KBM-7 (cell line): ENCODE data around the gene SGO2.
"Not testable (repeated sequence)": the region's sequence is repeated elsewhere in the genome, so short reads cannot be mapped to it uniquely, and the experiment has no call there.

Source experiments
- DNase-seq: peaks from one replicate; pipeline ENCODE4 v3.0.0-alpha.2; 2015
- in situ Hi-C: fragments of 300-500 bp; cut with MboI; formaldehyde crosslinking; loops from 2 replicates; pipeline ENCODE4 v1.14.3; 2020; ENCODE audit warnings: low sequenced_read_pairs, low pct_unique_long_range_greater_than_20kb, mixed read lengths

SGO2 gene

GRCh38 chr2:200587007-200587616 is 61.1 kb downstream of the SGO2 start:
- DNase-seq: no peak
- in situ Hi-C loops: no loop called here

DNA sequence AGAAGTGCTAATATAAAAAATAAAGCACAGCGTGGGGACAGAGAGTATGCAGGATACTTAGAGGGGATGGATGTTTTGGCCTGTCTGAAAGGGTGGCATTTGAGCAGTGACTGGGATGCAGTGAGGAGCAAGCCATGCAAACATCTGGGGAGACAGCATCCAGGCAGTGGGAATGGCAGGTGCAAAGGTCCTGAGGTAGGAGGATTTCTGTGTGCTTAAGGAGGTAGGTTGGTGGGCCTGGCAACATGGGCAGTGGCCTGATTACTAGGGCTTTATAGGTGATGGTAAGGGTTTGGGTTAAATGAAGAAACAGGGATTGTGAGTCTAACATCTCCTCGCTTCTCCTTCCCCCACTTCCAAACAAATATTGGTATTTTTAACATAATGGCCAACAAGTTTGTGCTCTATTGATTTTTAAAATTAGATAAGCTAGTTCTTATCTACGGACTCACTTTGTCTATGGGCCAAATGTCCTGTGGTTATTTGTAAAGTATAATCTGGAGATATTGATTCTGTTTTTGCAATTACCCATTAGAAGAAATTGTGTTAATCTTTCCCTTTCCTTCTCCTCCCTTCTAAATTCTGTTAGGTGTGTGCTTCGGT is 62.2 kb downstream of the SGO2 start:
- in situ Hi-C loops: no loop called here
- DNase-seq: no peak

DNA sequence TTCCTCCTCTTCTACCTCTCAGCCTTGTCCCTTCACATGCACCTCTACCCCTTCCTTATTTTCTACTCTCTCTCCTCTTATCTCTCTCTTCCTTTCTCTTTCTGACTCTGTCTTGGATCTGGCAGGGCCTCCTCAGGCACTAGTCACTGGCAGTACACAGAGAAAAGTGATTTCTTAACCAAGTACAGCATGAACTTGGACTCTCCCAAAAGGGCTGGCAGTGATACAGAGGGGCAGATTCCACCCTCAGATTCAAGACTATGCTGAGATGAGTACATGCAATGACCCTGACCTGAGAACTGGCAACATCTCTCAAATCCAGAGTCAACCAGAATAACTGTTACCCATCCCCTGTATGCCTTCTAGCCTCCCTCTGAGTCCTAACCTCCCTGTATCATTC is 64.1 kb downstream of the SGO2 start:
- in situ Hi-C loops: no loop called here
- no peak for DNase-seq

DNA sequence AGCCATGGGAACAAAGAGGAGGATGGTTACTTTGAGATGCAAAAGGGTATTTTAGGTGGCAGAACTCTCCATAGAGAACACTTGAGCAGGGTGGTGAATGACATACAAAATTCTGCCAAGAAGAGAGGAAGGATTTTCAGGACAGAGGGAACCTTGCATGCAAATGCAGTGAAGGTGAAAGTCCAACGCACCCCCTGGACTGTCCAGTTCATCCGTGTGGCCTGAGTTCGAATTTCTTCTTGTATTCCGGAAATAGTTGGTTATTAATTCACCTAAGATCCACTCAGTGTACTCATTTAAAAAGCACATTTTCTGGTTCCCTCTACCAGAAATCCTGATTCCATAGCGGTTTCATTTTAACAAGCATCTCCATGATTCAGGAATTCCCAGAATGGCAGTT is 65.3 kb downstream of the SGO2 start:
- no peak for DNase-seq
- in situ Hi-C loops: no loop called here

DNA sequence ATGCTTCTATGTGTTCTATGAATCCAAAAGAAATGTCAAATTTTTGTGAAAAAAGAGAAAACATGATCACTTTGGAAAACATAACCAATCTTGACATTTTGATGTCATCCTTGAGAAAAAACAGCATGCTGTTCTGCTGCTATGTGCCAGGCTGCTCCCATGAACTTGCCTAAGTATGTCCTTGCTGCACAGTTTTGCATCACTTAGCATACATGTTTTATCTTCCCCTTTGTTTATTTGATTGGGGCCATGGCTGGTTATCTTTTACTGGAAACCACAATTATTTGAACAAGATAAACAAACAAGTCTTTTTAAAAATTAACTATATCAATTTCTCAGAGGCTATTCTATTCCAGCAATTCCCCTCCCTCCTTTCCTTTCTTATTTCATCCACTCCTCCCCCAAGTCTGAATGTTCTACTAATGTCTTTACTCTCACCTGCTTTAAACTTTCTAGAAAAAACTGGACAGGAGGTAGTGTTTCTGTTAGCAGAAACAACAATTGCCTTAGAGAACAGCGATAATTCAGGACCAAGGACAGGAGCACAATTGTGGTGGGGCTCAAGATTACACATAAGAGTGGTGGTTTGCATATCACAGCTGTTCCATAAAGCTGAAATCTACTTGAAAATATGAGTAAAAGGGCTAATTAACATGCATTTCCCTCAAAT is 66.5 kb downstream of the SGO2 start:
- in situ Hi-C loops: no loop called here
- peak; percentile 28 for DNase-seq

GRCh38 chr2:200593905-200594304 is 67.9 kb downstream of the SGO2 start:
- in situ Hi-C loops: no loop called here
- no peak for DNase-seq

DNA sequence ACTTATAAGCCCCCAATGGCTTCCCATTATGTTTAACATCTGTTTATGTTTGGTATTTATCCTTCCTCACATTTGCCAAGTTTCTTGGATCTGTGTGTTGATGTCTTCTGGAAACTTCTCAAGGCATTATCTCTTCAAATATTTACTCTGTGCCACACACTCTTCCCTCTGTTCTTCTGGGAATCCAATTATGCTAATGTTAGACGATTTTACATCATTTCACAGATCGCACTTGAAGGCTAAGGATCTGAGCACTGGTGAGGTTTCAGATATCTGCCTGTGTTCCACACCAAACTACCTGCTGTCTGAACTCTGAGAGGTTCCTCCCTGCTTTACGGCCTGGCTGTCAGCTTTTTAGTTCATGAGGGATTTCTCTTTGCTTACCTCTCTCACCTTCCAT is 69.9 kb downstream of the SGO2 start:
- DNase-seq: no peak
- in situ Hi-C loops: no loop called here

DNA sequence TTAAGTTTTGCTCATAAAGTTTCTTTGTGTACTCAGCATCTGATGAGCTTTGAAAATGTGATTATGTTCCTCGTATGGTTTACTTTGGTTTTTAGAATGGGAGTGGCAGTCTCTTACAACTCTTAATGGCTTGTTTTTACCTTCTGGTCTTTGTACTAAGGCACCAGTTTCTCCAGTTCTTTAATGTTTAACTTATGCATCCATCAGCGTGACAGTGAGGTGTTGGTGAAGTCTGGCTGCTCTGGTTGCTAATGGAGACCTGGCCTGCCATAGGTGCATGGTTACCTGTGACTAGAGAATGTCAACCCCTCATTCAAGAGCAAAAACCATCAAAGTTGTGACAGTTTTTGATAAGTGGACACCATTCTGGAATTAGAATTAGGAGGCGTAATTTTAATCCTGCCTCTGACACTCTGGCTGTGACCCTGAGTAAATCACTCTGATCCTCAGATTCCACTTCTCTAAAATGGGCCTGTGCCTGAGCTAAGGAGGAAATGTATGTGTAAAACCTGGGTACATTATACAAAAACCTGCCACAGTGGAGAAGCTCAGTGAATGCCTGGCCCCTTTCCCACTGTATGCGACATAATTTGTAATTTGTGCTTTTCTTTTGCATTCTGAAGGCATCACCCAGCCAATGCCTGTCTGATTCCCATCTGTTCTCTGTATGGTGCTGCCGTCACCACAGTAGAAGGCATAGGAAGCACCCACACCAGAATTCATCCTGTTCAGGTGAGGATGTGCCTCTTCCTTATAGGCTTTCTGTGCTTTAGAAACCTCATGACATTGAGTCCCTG is 71.0 kb downstream of the SGO2 start:
- no peak for DNase-seq
- in situ Hi-C loops: no loop called here

- DNase-seq: no peak
- in situ Hi-C loops: no loop called here
Measured at GRCh38 chr2:200599206-200599605, 73.2 kb downstream of the SGO2 start.

GRCh38 chr2:200600549-200601225 is 74.7 kb downstream of the SGO2 start:
- DNase-seq: no peak
- in situ Hi-C loops: no loop called here

DNA sequence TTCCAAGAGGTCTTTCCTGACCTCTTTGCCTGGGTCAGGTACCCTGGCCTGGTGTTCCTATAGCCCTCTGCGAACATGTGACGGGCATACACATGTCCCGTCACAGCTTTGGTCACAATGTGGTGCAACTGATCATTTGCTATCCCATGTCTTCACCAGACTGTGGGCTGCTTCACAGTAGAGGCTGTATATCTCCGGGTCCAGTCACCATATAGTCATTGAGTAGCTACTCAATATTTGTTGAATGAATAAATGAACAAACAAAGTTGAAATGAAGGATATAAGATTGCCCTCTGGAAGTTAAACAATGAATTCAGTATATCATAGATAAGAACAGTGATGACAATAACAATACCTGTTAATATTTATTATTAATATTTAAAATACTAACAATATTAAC is 76.6 kb downstream of the SGO2 start:
- DNase-seq: no peak
- in situ Hi-C loops: no loop called here

GRCh38 chr2:200603972-200604371 is 78.0 kb downstream of the SGO2 start:
- in situ Hi-C loops: no loop called here
- no peak for DNase-seq

GRCh38 chr2:200604571-200605255 is 78.7 kb downstream of the SGO2 start:
- no peak for DNase-seq
- in situ Hi-C loops: no loop called here

GRCh38 chr2:200608341-200609027 is 82.5 kb downstream of the SGO2 start:
- DNase-seq: no peak
- in situ Hi-C loops: no loop called here

DNA sequence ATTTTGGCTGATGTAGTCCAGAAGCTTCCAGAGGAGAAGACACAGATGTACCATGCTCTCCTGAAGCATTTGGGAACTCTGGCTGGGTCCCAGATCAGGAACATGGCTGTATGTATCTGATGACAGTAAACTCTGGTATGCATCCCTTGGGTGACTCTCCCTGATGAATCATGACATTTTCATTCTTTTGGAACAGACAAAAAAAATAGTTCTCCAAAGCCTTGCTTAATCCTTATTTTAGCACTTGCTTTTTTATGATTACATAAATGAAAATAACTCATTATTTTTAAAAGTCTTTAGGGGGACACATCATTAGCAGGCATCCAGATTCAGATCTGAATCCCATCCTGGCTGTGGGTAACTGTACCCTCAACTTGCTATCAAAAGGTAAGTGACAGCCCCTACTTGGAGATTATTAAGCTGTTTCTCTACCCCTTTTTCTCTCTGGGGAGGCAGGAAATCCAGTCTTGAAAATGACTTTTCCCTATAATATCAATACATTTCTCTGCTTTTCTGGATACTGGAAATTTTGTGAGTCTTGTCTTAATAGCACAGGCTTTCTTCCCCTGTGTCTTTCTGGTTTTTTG is 83.1 kb downstream of the SGO2 start:
- DNase-seq: no peak
- in situ Hi-C loops: no loop called here

DNA sequence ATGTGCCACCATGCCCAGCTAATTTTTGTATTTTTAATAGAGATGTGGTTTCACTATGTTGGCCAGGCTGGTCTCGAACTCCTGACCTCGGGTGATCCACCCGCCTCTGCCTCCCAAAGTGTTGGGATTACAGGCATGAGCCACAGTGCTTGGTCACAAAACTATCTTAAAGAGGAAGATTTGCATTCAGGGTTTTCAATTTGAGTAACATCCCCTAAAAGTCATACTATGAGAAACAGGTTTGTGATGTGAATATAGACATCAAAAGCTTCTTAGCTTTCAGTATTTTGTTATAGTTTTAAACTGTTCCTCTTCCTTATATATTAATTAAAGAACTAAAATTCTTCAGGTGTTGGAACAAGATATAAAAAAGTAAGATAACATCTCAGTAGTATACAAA is 84.2 kb downstream of the SGO2 start:
- DNase-seq, in situ Hi-C loops: not testable (repeated sequence)

DNA sequence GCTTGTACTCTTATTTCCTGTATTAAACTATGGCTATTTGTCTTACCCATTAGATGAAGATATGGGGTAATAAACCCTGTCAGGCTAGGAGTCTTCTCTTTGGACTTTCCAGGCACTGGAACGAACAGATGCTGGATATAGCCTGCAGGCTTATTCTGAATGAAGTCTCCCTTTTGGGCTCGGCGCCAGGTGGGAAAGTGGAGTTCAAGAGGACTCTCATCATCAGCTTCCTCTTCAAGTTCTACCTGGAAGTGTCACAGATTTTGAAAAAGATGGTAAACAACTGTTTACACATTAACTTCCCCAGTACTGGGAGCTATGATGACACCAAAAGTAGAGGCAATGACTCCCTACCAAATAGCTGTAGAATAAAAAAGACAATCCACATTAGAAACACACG is 87.7 kb downstream of the SGO2 start:
- in situ Hi-C loops: no loop called here
- DNase-seq: no peak

DNA sequence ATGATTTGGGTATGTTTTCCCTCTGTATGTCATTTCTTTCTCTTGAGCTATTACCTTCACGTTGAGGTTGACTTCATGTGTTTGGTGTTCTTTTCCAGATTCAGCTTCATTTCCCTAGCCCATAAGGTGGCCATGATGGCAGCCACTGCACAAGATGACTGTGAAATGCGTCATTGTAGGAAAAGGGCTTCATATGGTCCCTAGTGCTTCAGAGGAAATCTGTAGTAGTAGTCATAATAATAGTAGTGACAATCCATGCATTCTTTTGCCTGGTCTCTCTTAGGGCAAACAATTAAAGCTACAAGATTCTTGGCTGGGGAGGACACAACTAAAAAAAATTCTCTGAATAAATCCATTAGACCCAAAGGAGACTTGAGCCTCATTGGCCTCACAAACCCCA is 88.2 kb downstream of the SGO2 start:
- DNase-seq: no peak
- in situ Hi-C loops: no loop called here
